Left renal cortex interstitium (tissue), 4 donors: ENCODE results near the gene ZNF430. TPM values are rescaled to one million over a fixed set of nuclear protein-coding genes. Genes with fewer than 3 reads are reported as not detected.

Source experiments
- DNase-seq, 4 donors: peaks; one replicate each; pipeline ENCODE4 v3.0.0-alpha.2; 2013; ENCODE audit warnings: low read depth in 4 of 4, low spot score in 2 of 4, missing footprints in 1 of 4
- polyA plus RNA-seq, 4 donors: library from polyadenylated mRNA; unstranded; fragments of 120-200 nt; gene quantifications; one replicate each; pipeline ENCODE4 v1.2.1, GENCODE V29; 2013; ENCODE audit not compliant: insufficient read length in 4 of 4

Gene ZNF430
- polyA plus RNA-seq, 4 donors = 9.7 to 11.8 (median 10.0) TPM

DNA sequence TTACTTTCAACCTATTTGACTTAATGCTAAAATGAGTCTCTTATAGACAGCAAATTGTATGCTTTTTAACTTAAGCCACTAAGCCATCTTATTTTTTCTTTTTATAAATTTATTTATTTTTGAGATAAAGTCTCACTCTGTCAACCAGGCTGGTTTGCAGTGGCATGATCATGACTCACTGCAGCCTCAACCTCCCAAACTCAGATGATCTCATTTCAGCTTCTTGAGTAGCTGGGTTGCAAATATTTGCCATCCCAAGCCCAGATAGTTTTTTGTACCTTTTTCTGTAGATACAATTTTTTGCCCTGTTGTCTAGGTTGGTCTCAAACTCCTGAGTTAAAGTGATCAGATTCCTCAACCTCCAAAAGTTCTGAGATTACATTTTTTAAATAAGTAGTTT, 88.7 kb downstream of the ZNF430 start:
- DNase-seq = no peak

Other genes starting within 250 kb of the ZNF430 start
- gene ZNF66, start 244.4 kb upstream of the ZNF430 start, polyA plus RNA-seq = 1 to 10 TPM; 3.8 to 9.3 (median 6.1) TPM
- gene ZNF85, start 97.4 kb upstream of the ZNF430 start, polyA plus RNA-seq = 10 to 100 TPM; 16.3 to 24.0 (median 19.1) TPM
- 10 to 100 TPM; 11.4 to 27.8 (median 17.6) TPM for gene ZNF714, start 61.5 kb downstream of the ZNF430 start, polyA plus RNA-seq
- gene ZNF431, start 121.4 kb downstream of the ZNF430 start, polyA plus RNA-seq = 10 to 100 TPM; 16.4 to 33.1 (median 25.0) TPM